Activated naive CD8-positive, alpha-beta T cell treated with anti-CD3 and anti-CD28 coated beads, Interleukin-2, amount 50 U/mL, for 24 hours (primary cell): Measurements from ENCODE around the gene RNF149.
"Not testable (repeated sequence)": the region's sequence is repeated elsewhere in the genome, so short reads cannot be mapped to it uniquely, and the experiment has no call there.

Experiments
- ATAC-seq: fragments of 150-1000 bp; cut with Tn5 transposase; one replicate; pipeline ENCODE4 v1.10.0; 2021
- DNase-seq: peaks from one replicate; pipeline ENCODE4 v3.0.0; 2021
- H3K27ac Mint-ChIP-seq: one replicate; pipeline ENCODE4 v1.8.0; 2021; ENCODE audit warnings: mild to moderate bottlenecking, mixed read lengths
- H3K27me3 Mint-ChIP-seq: one replicate; pipeline ENCODE4 v1.8.0; 2021; ENCODE audit warnings: mixed read lengths
- H3K36me3 Mint-ChIP-seq: one replicate; pipeline ENCODE4 v1.8.0; 2021; ENCODE audit warnings: low read depth, mixed read lengths
- H3K4me1 Mint-ChIP-seq: one replicate; pipeline ENCODE4 v1.8.0; 2021; ENCODE audit warnings: mixed read lengths
- H3K4me3 Mint-ChIP-seq: one replicate; pipeline ENCODE4 v1.8.0; 2021; ENCODE audit warnings: mild to moderate bottlenecking, moderate library complexity, mixed read lengths
- H3K9me3 Mint-ChIP-seq: one replicate; pipeline ENCODE4 v1.8.0; 2021; ENCODE audit warnings: mixed read lengths

The RNF149 gene

GRCh38 chr2:101308432-101309210 is at the start of gene RNF149:
Gene RNF149 (minus strand): TSS chr2:101308701. CDS start chr2:101308588, 113 bp downstream.
- H3K4me3 Mint-ChIP-seq: peak within 1 kb of the TSS; percentile 89
- ATAC-seq (peak; percentile 50), DNase-seq (peak; percentile 97)
- H3K36me3 Mint-ChIP-seq: peaks cover 19% of the 10 kb centered on the region
- no peaks in the 10 kb centered on the region for H3K27me3 Mint-ChIP-seq
- no peaks in the 10 kb centered on the region for H3K9me3 Mint-ChIP-seq
- H3K4me1 Mint-ChIP-seq: peaks cover 78% of the 10 kb centered on the region
- peak within 1 kb of the TSS; percentile 95 for H3K27ac Mint-ChIP-seq

DNA sequence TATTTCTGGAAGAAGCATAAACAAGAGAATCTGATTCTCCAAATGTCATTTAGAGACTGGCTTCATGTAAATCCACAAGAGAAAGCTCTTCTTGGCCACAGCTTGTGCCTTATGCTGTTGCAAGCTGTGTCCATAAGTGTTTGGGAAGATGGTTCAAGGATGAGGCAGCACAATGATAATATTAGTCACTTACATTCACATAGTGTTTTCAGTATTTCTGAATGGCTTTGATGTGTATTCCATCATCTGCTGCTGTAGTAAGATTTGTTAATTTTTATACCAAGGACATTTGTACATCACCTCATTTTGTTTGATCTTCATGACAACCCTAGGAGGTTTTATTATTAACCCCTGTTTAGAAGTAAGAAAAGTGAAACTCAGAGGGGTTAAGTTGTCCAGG is 48.9 kb upstream of the RNF149 start:
- peaks cover 14% of the 10 kb centered on the region for H3K4me1 Mint-ChIP-seq
- DNase-seq: no peak
- no peaks in the 10 kb centered on the region for H3K36me3 Mint-ChIP-seq
- no peak for ATAC-seq
- H3K4me3 Mint-ChIP-seq: no peak overlapping the region
- H3K27me3 Mint-ChIP-seq: no peaks in the 10 kb centered on the region
- no peaks in the 10 kb centered on the region for H3K9me3 Mint-ChIP-seq
- H3K27ac Mint-ChIP-seq: no peak overlapping the region

DNA sequence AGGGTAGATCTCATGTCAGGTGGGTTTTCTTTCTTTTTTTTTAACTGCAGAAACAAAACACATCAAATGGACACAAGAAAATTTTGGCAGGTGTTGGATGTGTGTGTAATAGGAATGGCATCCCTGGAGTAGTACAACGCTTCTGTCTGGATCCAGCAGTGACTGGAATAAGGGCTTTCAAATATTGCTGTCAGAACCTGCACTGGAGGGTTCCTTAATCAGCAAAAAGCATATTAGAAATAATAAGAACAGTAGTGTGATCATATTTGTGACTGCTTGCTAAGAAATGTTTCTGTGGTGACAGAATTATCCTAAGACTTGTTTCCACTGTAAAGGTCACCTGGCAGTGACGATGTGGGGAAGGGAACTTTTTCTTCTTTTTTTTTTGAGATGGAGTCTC is 48.0 kb upstream of the RNF149 start:
- no peak for DNase-seq
- Mint-ChIP-seq H3K4me1 (peaks cover 7% of the 10 kb centered on the region), H3K27me3 (no peaks in the 10 kb centered on the region), H3K36me3 (no peaks in the 10 kb centered on the region), H3K27ac (no peak overlapping the region), H3K4me3 (no peak overlapping the region), H3K9me3 (no peaks in the 10 kb centered on the region)
- no peak for ATAC-seq

GRCh38 chr2:101356055-101356454 is 47.6 kb upstream of the RNF149 start:
- Mint-ChIP-seq H3K27me3 (no peaks in the 10 kb centered on the region), H3K4me1 (peaks cover 2% of the 10 kb centered on the region), H3K9me3 (no peaks in the 10 kb centered on the region), H3K4me3 (no peak overlapping the region), H3K36me3 (no peaks in the 10 kb centered on the region), H3K27ac (no peak overlapping the region)
- no peak for ATAC-seq
- no peak for DNase-seq

GRCh38 chr2:101355401-101356054 is 47.0 kb upstream of the RNF149 start:
- no peak overlapping the region for H3K4me3 Mint-ChIP-seq
- no peaks in the 10 kb centered on the region for H3K36me3 Mint-ChIP-seq
- DNase-seq (no peak), ATAC-seq (no peak)
- no peak overlapping the region for H3K27ac Mint-ChIP-seq
- H3K4me1 Mint-ChIP-seq: no peaks in the 10 kb centered on the region
- H3K27me3 Mint-ChIP-seq: no peaks in the 10 kb centered on the region
- no peaks in the 10 kb centered on the region for H3K9me3 Mint-ChIP-seq

- H3K4me3 Mint-ChIP-seq: no peak overlapping the region
- DNase-seq (no peak), ATAC-seq (no peak)
- H3K4me1 Mint-ChIP-seq: no peaks in the 10 kb centered on the region
- H3K36me3 Mint-ChIP-seq: no peaks in the 10 kb centered on the region
- H3K9me3 Mint-ChIP-seq: no peaks in the 10 kb centered on the region
- H3K27ac Mint-ChIP-seq: no peak overlapping the region
- H3K27me3 Mint-ChIP-seq: no peaks in the 10 kb centered on the region
Measured at GRCh38 chr2:101354420-101355311, 46.2 kb upstream of the RNF149 start.

GRCh38 chr2:101352631-101353030 is 44.1 kb upstream of the RNF149 start:
- not testable (repeated sequence) for H3K9me3 Mint-ChIP-seq, DNase-seq, ATAC-seq, H3K4me1 Mint-ChIP-seq, H3K4me3 Mint-ChIP-seq, H3K36me3 Mint-ChIP-seq, H3K27ac Mint-ChIP-seq, H3K27me3 Mint-ChIP-seq

GRCh38 chr2:101351207-101351606 is 42.7 kb upstream of the RNF149 start:
- H3K4me1 Mint-ChIP-seq: no peaks in the 10 kb centered on the region
- DNase-seq (no peak), ATAC-seq (no peak)
- no peak overlapping the region for H3K4me3 Mint-ChIP-seq
- H3K9me3 Mint-ChIP-seq: no peaks in the 10 kb centered on the region
- H3K27me3 Mint-ChIP-seq: no peaks in the 10 kb centered on the region
- H3K27ac Mint-ChIP-seq: no peak overlapping the region
- no peaks in the 10 kb centered on the region for H3K36me3 Mint-ChIP-seq

- no peak for ATAC-seq
- H3K36me3 Mint-ChIP-seq: no peaks in the 10 kb centered on the region
- H3K27ac Mint-ChIP-seq: no peak overlapping the region
- no peaks in the 10 kb centered on the region for H3K4me1 Mint-ChIP-seq
- no peak for DNase-seq
- H3K4me3 Mint-ChIP-seq: no peak overlapping the region
- no peaks in the 10 kb centered on the region for H3K9me3 Mint-ChIP-seq
- H3K27me3 Mint-ChIP-seq: no peaks in the 10 kb centered on the region
Measured at GRCh38 chr2:101349893-101350662, 41.6 kb upstream of the RNF149 start.

GRCh38 chr2:101348883-101349282 is 40.4 kb upstream of the RNF149 start:
- H3K9me3 Mint-ChIP-seq: no peaks in the 10 kb centered on the region
- ATAC-seq (no peak), DNase-seq (no peak)
- no peaks in the 10 kb centered on the region for H3K36me3 Mint-ChIP-seq
- H3K27ac Mint-ChIP-seq: no peak overlapping the region
- no peak overlapping the region for H3K4me3 Mint-ChIP-seq
- H3K27me3 Mint-ChIP-seq: no peaks in the 10 kb centered on the region
- no peaks in the 10 kb centered on the region for H3K4me1 Mint-ChIP-seq

GRCh38 chr2:101346909-101347308 is 38.4 kb upstream of the RNF149 start:
- Mint-ChIP-seq H3K27ac (no peak overlapping the region), H3K27me3 (no peaks in the 10 kb centered on the region), H3K4me3 (no peak overlapping the region), H3K4me1 (peaks cover 4% of the 10 kb centered on the region), H3K36me3 (no peaks in the 10 kb centered on the region), H3K9me3 (no peaks in the 10 kb centered on the region)
- ATAC-seq (no peak), DNase-seq (no peak)

DNA sequence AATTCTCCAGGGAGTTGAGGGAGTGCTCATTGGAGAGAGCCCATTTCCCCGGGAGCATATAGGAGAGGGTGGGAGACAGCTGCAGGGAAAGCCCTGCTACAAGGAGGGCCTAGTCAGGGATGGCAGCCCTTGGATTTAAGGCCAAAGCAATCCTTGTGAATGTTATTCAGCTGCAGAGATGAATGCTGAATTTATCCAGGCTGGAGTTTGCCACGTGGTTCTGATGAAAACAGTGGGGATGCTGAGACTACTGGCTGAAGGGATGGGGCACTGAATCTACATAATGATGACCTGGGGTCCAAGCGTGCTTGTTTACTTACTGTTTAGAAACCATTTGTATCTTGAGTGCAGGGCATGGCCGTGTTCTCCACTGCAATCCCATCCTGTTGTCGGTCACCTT is 35.6 kb upstream of the RNF149 start:
- no peak for DNase-seq
- H3K36me3 Mint-ChIP-seq: no peaks in the 10 kb centered on the region
- H3K27me3 Mint-ChIP-seq: no peaks in the 10 kb centered on the region
- no peak for ATAC-seq
- H3K27ac Mint-ChIP-seq: no peak overlapping the region
- no peak overlapping the region for H3K4me3 Mint-ChIP-seq
- no peaks in the 10 kb centered on the region for H3K9me3 Mint-ChIP-seq
- peaks cover 19% of the 10 kb centered on the region for H3K4me1 Mint-ChIP-seq

- DNase-seq (no peak), ATAC-seq (no peak)
- Mint-ChIP-seq H3K4me1 (peaks cover 19% of the 10 kb centered on the region), H3K9me3 (no peaks in the 10 kb centered on the region), H3K27me3 (no peaks in the 10 kb centered on the region), H3K36me3 (no peaks in the 10 kb centered on the region), H3K27ac (no peak overlapping the region), H3K4me3 (no peak overlapping the region)
Measured at GRCh38 chr2:101342625-101343008, 34.1 kb upstream of the RNF149 start.

GRCh38 chr2:101341901-101342624 is 33.6 kb upstream of the RNF149 start:
- no peak overlapping the region for H3K4me3 Mint-ChIP-seq
- H3K27me3 Mint-ChIP-seq: no peaks in the 10 kb centered on the region
- DNase-seq (peak; percentile 84), ATAC-seq (peak; percentile 55)
- H3K4me1 Mint-ChIP-seq: peaks cover 19% of the 10 kb centered on the region
- H3K9me3 Mint-ChIP-seq: no peaks in the 10 kb centered on the region
- H3K27ac Mint-ChIP-seq: no peak overlapping the region
- H3K36me3 Mint-ChIP-seq: no peaks in the 10 kb centered on the region
